ENCODE measurements around the gene CORO1C.
A peak's percentile ranks its signal among the peaks of the same experiment; 100 is the strongest.
"Not testable (repeated sequence)": the region's sequence is repeated elsewhere in the genome, so short reads cannot be mapped to it uniquely, and the experiment has no call there.

CORO1C gene

GRCh38 chr12:108731105-108731865, at the start of gene CORO1C:
CORO1C (minus strand) TSS chr12:108731518; CDS start chr12:108701318, 30,200 bp downstream.
- DNase-seq = peak; percentile 99 to 100

GRCh38 chr12:108779998-108780688, 48.8 kb upstream of the CORO1C start:
- DNase-seq = no peak

DNA sequence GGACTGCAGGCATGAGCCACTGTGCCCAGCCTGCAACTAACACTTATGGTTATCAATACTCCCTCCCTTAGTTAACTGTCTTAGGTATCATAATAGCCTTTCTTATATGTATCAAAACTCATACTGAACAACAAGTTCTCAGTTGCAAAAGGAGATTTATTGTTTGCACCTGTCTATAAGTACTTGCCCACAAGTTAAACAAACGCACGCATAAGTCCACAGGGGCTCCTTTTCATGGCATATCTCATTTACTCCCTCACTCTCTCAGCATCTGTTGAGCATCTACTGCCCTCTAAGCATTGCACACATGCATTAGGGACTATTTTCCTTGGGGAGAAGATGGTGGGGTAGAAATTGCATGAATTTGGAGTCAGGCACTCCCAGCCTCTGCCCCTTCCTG, 46.7 kb upstream of the CORO1C start:
- peak in 1 of 2 experiments; percentile 55 for DNase-seq

DNA sequence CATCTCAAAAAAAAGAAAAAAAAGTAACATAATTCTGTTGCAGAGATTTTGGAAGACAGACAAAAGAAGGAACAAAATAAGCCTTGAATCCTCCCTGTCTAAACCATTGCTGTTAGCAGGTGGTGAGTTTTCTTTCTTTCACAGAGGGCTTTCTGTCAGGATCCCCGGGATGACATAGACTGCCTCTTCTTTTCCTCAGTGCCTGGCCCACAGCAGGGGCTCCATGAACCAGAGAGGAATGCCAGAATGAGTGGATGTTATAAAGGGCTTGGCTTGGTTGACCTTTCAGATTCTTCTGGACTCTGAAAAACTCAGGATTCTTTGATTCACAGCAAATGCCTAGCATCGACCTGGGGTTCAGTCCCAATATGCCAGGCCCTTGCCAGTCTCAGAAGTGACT, 45.8 kb upstream of the CORO1C start:
- DNase-seq = no peak

DNA sequence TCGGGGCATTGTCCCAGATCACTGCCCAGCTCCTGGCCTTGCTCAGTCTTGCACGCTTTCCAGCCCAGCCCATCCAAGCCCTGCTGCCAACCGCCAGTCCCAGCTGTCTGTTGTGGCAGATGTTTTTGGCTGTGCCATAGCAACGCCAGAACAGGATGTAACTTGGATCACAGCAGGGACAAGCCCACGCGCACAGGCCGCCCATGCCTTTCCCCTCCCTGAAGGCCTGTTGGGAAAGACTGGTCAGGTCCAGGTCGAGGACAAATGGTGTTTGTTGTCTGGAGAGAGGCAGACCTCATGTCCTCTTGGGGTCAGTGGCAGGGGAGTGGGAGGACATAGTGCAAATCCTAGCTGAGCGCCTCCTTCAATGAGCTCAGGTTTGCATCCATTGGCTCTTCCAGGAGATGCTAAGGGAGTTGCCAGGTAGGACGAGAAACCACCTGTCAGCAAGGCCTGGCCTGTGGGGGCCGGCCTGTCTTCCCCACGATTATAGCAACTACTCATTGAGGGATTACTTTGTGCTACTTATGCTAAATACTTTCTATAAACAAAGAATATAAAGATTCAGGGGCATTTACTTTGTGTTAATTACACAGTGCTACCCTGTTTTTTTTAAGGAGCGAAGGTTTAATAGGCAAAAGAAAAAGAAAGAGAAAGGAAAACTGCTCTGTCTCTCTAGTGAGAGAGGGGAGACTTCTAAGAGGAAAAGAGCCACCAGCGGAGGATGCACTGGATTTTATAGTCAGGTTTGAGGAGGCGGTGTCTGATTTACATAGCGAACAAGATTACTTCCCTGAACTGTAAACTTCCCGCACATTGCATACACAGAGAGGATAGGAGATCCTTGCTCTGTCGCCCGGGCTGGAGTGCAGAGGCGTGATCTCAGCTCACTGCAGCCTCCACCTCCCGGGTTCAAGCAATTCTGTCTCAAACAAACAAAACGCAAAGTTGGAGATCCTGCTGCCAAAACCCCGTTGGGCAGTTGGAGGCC, 42.8 kb upstream of the CORO1C start:
- DNase-seq = no peak

DNA sequence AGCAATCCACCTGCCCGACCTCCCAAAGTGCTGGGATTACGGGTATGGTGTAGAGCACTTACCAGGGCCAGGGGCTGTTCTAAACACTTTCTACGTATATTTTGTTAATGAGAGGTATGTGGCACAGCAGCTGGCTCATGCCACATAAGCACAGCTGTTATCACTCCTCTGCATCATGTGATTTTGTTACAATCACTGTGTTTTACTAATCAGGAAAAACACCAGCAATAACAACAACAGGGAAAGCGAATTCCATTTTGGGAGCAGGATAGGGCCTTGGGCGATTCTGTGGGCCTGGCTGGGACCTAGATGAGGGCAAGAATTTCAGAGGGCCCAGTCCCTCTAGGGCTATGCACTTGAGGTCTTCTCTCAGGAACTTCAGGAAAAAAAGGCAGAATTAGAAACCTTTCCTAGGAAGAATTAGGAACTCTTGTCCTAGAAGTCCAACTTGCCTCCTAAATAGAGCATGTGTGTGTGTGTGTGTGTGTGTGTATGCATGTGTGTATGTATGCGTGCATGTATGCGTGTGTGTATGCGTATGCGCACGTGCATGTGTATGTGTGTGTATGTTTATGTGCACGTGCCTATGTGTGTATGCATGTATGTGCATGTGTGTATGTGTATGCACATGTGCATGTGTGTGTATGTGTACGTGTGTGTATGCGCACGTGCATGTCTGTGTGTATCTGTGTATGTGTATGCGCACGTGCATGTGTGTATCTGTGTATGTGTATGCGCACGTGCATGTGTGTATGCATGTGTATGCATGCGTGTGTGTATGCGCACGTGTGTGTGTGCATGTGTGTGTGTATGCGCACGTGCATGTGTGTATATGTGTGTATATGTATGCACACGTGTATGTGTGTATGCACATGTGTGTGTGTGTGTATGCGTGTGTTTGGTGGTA, 41.8 kb upstream of the CORO1C start:
- DNase-seq = no peak

DNA sequence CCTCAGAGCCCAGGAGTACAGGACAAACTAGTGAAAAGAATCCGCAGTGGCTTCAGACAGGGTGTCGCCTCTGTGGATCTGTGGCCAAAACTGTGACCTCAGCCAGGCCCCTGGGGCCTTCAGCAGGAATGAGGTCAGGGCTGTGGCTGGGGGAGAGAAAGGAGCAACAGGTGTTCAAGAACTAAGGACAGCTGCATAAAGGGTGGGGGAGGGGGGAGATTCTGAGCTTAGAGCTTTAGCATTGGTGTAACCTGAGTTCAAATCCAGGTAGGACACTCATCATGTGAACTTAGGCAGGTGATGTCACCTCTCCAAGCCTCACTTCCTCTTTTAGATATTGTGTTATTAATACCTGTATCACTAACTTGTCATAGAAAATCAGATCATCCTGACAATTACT, 40.9 kb upstream of the CORO1C start:
- DNase-seq = no peak

GRCh38 chr12:108771835-108772234, 40.5 kb upstream of the CORO1C start:
- not testable (repeated sequence) for DNase-seq

DNA sequence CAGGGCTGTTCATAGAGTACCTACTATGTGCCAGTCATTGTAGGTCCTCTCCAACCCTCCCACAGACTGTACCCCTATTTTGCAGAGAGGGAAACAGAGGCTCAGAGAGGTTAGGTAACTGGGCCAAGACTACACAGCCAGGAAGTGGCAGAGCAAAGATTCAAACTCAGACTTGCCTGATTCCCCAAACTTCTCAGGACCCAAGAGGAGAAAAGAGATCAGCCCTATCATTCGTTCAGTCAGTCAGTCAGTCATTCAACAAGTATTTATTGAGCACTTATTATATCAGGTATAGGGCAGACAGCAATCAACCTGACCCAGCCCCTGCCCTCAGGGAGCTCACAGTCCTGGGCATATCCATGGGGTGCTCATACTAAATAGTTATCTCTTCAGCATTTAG, 39.6 kb upstream of the CORO1C start:
- no peak for DNase-seq

GRCh38 chr12:108770269-108770829, 39.0 kb upstream of the CORO1C start:
- no peak for DNase-seq

DNA sequence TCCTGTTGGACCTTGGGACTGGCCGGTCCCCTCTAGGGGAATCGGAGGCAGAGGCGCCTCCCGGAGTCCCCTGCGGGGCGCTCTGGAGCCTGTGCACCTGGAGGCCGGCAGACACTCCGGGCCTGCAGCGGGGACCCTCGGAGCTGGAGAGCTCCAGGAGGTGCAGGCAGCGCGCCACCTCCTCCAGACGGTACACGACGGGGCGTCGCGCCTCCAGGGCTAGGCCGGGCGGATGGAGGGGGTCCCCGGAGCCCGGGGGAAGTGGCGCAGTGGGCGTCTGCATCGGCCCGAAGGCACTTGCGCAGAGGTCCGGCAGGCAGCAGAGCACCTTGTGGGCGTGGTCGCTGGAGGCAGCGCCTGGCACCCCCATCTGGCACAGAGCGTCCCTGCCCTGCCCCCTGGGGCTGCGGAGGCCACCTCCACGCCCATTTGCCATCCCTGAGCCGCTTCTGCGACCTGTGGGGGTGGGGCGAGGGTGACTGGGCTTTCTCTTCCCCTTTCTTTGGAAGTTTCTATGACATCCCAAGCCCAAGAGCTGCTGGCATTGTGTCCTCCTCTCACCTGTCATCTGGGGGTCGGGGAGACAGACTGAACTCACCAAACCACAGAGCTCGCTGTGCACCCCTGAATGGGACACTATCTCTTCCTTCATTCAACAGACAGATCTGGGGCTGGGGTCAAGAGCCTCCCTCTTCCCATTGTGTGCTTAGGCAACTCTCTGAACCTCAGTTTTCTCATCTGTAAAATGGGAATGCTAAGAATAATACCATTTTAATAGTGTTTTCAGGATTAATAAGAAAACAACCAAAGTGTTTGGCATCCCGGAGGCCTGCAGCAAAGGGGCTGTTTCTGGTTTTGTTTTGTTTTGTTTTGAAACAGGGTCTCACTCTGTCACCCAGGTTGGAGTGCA, 37.5 kb upstream of the CORO1C start:
- DNase-seq = no peak

GRCh38 chr12:108766294-108766693, 35.0 kb upstream of the CORO1C start:
- no peak for DNase-seq

- no peak for DNase-seq
Observed at GRCh38 chr12:108765289-108765764, 34.0 kb upstream of the CORO1C start.

DNA sequence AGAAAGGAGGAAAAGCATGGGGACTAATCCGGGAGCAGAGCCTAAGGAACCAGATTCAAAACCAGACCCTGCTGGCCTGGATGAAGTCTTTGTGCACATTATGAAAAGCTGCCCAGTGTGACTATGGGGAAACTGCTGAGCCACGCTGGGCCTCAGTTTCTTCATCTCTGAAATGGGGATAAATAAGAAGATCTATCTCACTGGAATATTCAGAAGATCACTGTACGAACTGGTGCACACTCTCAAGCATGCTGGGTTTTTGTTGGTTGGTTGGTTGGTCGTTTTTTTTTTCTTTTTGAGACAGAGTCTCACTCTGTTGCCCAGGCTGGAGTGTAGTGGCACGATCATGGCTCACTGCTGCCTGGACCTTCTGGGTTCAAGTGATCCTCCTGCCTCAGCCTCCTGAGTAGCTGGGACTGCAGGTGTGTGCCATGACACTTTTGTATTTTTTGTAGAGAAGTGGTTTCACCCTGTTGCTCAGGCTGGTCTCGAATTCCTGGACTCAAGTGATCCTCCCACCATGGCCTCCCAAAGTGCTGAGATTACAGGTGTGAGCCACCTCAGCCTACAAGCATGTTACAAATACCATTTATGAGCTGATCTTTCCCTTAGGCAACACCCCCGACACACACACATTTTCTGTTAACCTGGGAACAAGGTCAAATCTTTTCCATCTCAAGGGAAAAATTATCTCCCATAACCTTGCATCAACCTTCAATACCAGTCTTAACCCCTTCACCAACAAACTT, 33.4 kb upstream of the CORO1C start:
- no peak for DNase-seq

DNA sequence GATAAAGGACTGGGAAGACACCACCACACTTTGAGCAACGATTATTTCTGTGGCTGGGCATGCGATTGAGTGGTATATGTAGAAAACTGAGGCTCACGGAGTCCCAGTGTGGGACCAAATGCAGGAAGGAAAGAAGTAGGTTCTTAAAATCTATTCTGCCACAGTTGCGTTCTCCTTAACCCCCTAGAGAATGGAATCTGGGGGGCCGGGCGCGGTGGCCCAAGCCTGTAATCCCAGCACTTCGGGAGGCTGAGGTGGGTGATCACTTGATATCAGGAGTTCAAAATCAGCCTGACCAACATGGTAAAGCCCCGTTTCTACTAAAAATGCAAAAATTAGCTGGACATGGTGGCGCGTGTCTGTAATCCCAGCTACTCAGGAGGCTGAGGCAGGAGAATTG, 29.9 kb upstream of the CORO1C start:
- DNase-seq = no peak

DNA sequence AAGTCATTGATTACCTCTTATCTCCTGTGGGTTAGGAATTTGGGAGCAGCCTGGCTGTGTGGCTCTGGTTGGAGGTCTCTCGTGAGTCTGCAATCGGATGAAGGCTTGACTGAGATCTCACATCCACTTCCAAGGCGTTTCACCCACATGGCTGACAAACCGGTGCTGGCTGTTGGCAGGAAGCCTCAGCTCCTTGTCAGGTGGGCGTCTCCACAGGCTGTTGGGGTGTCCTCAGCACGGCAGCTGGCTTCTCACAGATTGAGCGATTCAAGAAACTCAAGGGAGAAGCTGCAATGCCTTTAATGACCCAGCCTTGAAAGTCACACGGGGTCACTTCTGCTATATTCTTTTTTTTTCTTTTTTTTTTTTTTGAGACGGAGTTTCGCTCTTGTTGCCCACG, 28.6 kb upstream of the CORO1C start:
- DNase-seq = no peak

DNA sequence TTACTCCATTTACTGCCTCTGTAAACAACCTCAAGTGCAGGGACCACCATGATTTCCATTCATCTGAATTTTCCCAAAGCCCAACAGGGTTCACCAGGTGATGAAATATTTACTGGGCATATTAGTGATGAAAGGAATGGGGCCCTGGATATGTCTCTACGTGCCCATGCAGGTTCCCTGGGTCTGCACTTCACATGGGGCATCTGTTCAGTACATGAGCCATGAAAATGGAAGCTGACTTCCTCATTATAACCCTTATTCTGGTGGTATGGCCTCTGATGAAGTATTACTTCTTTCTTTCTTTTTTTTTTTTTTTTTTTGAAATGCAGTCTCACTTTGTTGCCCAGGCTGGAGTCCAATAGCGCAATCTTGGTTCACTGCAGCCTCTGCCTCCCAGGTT, 26.5 kb upstream of the CORO1C start:
- DNase-seq = no peak

GRCh38 chr12:108756421-108756820, 25.1 kb upstream of the CORO1C start:
- DNase-seq = no peak

- DNase-seq = no peak
Observed at GRCh38 chr12:108755481-108755880, 24.2 kb upstream of the CORO1C start.

- no peak for DNase-seq
Observed at GRCh38 chr12:108753976-108754375, 22.7 kb upstream of the CORO1C start.
